Measurements from ENCODE around the gene NACC2. TPM values are rescaled to one million over a fixed set of nuclear protein-coding genes. Genes with fewer than 3 reads are reported as not detected.

Gene NACC2
- total RNA-seq, 1 experiment from 2014 or later = 24.8 TPM

- H3K9me3 Mint-ChIP-seq (ENCODE audit: low read depth, unreplicated experiment) = no peaks in the 10 kb centered on the region
- H3K27me3 Mint-ChIP-seq (ENCODE audit: unreplicated experiment) = peaks cover 58% of the 10 kb centered on the region
- H3K4me3 Mint-ChIP-seq (ENCODE audit: low read depth, unreplicated experiment) = no peak overlapping the region
- no peaks in the 10 kb centered on the region for H3K4me1 Mint-ChIP-seq (ENCODE audit: low read depth, unreplicated experiment)
- H3K36me3 Mint-ChIP-seq (ENCODE audit: insufficient read depth, unreplicated experiment) = peaks cover 4% of the 10 kb centered on the region
- CTCF ChIA-PET = no interaction called here
- no TSS peak for BruUV-seq (replicated peaks)
- intact Hi-C loops (cut with micrococcal nuclease; ENCODE audit: unreplicated experiment) = no loop called here
- H3K27ac Mint-ChIP-seq (ENCODE audit: unreplicated experiment) = no peak overlapping the region
- TF ChIP-seq CTCF (IDR thresholded peaks at IDR 0.05; ENCODE audit: unreplicated experiment) = no peak
- no peak for DNase-seq
Measured at GRCh38 chr9:135971111-135971766, 123.8 kb downstream of the NACC2 start.

DNA sequence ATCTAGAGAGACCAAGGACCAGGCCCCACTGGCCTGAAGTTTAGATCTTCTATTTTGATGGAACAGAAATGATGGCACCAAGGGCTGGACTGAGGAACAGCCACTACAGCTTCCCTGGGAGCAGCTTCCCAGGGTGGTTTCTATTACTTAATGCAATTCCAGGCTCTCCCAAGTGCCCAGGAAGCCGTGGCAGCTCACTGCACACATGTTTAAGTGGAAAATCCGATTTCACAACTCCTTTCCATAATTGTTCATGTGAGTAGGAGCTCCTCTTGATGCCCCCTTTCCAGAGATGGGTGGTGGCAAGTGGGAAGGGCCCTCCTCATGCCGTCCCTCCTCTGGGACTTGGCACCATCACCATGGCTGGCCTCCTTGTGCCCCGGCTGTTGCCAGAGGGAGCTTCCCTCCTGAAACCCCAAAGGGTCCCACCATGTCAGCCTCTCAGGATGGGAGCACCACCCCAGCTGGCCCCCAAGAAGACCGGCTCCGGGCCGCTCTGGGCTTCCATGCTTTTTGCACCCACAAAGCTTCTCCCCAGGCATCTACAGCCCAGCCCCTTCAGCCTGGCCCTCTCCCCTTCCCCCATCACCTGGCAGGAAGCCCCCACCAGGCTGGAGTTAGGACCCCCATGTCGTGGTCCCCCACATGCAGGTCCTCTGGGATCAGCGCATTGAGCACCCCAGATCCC lies 124.8 kb downstream of the NACC2 start:
- H3K27me3 Mint-ChIP-seq (ENCODE audit: unreplicated experiment) = peaks cover 48% of the 10 kb centered on the region
- no peak overlapping the region for H3K4me3 Mint-ChIP-seq (ENCODE audit: low read depth, unreplicated experiment)
- no peak for TF ChIP-seq CTCF (IDR thresholded peaks at IDR 0.05; ENCODE audit: unreplicated experiment)
- CTCF ChIA-PET = no interaction called here
- H3K27ac Mint-ChIP-seq (ENCODE audit: unreplicated experiment) = no peak overlapping the region
- no TSS peak for BruUV-seq (replicated peaks)
- intact Hi-C loops (cut with micrococcal nuclease; ENCODE audit: unreplicated experiment) = no loop called here
- H3K4me1 Mint-ChIP-seq (ENCODE audit: low read depth, unreplicated experiment) = no peaks in the 10 kb centered on the region
- DNase-seq = no peak
- no peaks in the 10 kb centered on the region for H3K9me3 Mint-ChIP-seq (ENCODE audit: low read depth, unreplicated experiment)
- H3K36me3 Mint-ChIP-seq (ENCODE audit: insufficient read depth, unreplicated experiment) = peaks cover 4% of the 10 kb centered on the region

DNA sequence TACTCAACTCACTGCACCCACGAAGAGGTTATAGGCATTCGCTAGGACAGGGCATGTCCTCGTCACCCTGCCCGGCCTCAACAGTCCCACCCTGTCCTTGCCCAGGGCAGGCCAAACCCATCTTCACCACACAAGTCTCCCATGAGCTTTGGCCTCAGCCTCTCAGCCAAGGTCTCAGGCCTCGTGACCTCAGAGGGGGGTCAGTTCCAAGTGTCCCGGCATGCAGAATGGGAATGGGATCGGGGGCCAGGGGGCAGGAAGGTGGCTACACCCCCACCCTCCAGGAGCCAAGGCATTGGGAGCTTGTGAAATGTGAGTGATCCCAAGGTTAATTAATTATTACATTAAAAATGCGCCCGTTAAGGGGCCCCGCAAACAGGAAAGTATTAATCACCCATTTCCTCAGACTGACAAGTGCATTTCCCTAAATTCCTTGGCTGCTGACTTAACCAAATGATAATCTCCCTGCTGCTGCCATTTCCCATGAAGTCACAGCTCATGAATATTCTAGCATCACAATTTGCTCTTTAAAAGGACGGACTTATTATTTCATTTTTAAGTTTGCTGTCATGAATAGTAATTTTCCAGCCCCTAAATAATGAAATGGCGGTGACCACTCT lies 125.9 kb downstream of the NACC2 start:
- CTCF ChIA-PET = no interaction called here
- H3K36me3 Mint-ChIP-seq (ENCODE audit: insufficient read depth, unreplicated experiment) = peaks cover 4% of the 10 kb centered on the region
- BruUV-seq (replicated peaks) = no TSS peak
- no peaks in the 10 kb centered on the region for H3K9me3 Mint-ChIP-seq (ENCODE audit: low read depth, unreplicated experiment)
- H3K27ac Mint-ChIP-seq (ENCODE audit: unreplicated experiment) = no peak overlapping the region
- intact Hi-C loops (cut with micrococcal nuclease; ENCODE audit: unreplicated experiment) = loop anchor here (10.0 kb wide), 1 partner anchor 86 kb away; no protein-coding TSS in a partner anchor
- H3K27me3 Mint-ChIP-seq (ENCODE audit: unreplicated experiment) = peaks cover 40% of the 10 kb centered on the region
- no peaks in the 10 kb centered on the region for H3K4me1 Mint-ChIP-seq (ENCODE audit: low read depth, unreplicated experiment)
- TF ChIP-seq CTCF (IDR thresholded peaks at IDR 0.05; ENCODE audit: unreplicated experiment) = no peak
- H3K4me3 Mint-ChIP-seq (ENCODE audit: low read depth, unreplicated experiment) = no peak overlapping the region
- DNase-seq = no peak

DNA sequence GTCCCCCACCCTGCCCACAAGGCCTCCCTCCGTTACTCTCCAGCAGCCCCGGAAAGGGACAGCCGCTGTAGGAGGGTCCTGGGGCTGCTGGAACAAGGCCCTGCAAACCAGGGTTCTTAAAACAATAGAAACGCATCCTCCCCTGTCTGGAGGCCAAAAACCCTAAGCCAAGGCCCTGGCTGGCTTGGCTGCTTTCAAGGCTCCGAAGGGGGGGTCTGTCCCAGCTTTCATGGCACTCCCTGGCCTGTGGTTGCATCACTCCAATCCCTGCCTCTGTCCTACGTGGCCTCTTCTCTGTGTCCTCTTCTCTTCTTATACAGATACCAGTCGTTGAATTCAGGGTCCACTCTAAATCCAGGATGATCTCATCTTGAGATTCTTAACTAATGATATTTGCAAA lies 126.5 kb downstream of the NACC2 start:
- no peak overlapping the region for H3K4me3 Mint-ChIP-seq (ENCODE audit: low read depth, unreplicated experiment)
- intact Hi-C loops (cut with micrococcal nuclease; ENCODE audit: unreplicated experiment) = loop anchor here (10.0 kb wide), 1 partner anchor 86 kb away; no protein-coding TSS in a partner anchor
- no peak for TF ChIP-seq CTCF (IDR thresholded peaks at IDR 0.05; ENCODE audit: unreplicated experiment)
- H3K9me3 Mint-ChIP-seq (ENCODE audit: low read depth, unreplicated experiment) = no peaks in the 10 kb centered on the region
- no peaks in the 10 kb centered on the region for H3K4me1 Mint-ChIP-seq (ENCODE audit: low read depth, unreplicated experiment)
- no peak overlapping the region for H3K27ac Mint-ChIP-seq (ENCODE audit: unreplicated experiment)
- no peak for DNase-seq
- H3K36me3 Mint-ChIP-seq (ENCODE audit: insufficient read depth, unreplicated experiment) = peaks cover 4% of the 10 kb centered on the region
- CTCF ChIA-PET = no interaction called here
- BruUV-seq (replicated peaks) = no TSS peak
- H3K27me3 Mint-ChIP-seq (ENCODE audit: unreplicated experiment) = peaks cover 40% of the 10 kb centered on the region

All from Calu3 (cell line).